Measurements from ENCODE around the gene CDH5. TPM values are rescaled to one million over a fixed set of nuclear protein-coding genes. Genes with fewer than 3 reads are reported as not detected.
A peak's percentile ranks its signal among the peaks of the same experiment; 100 is the strongest.

Gene CDH5
- total and polyA plus RNA-seq, 2 of the 4 experiments (the other 2 are of a cell fraction) = not detected

- TF ChIP-seq USF2 (IDR thresholded peaks at IDR 0.05; ENCODE audit: low read depth, low read length) = no peak
- no peak for TF ChIP-seq MAFK (IDR thresholded peaks at IDR 0.05; ENCODE audit: low read depth, low read length)
- TF ChIP-seq POLR2A (IDR thresholded peaks at IDR 0.05; ENCODE audit: low read depth, low read length) = no peak
- no peak for TF ChIP-seq MXI1 (IDR thresholded peaks at IDR 0.05; ENCODE audit: borderline replicate concordance, low read depth, low read length)
- TF ChIP-seq SMC3 (IDR thresholded peaks at IDR 0.05; ENCODE audit: low read depth, low read length) = no peak
These were observed 1.6 kb upstream of the CDH5 start (continued) for GRCh38 chr16:66364959-66365306.

DNA sequence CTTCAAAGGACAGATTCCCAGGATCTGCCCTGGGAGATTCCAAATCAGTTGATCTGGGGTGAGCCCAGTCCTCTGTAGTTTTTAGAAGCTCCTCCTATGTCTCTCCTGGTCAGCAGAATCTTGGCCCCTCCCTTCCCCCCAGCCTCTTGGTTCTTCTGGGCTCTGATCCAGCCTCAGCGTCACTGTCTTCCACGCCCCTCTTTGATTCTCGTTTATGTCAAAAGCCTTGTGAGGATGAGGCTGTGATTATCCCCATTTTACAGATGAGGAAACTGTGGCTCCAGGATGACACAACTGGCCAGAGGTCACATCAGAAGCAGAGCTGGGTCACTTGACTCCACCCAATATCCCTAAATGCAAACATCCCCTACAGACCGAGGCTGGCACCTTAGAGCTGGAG, 840 bp upstream of the CDH5 start:
- no peak for ATAC-seq (ENCODE audit: low read depth)

More for the DNA sequence above, 840 bp upstream of the CDH5 start:
- in situ Hi-C loops (cut with MboI; ENCODE audit: low sequenced_read_pairs) (no loop called here), intact Hi-C loops (cut with micrococcal nuclease) (no loop called here), dilution Hi-C loops (cut with HindIII; ENCODE audit: low sequenced_read_pairs, unreplicated experiment) (no loop called here)
- Histone ChIP-seq H3K79me1 (ENCODE audit: low read depth in 1 of 2, low read length in 2 of 2) (no peaks in the 10 kb centered on the region), H2BK15ac (ENCODE audit: low read depth, low read length) (no peak overlapping the region), H2BK120ac (ENCODE audit: low read depth, low read length) (no peak overlapping the region), H3K27me3 (ENCODE audit: control insufficient read depth, insufficient read depth, low read length) (peaks cover 57% of the 10 kb centered on the region), H2AK9ac (replicated peaks; ENCODE audit: low read depth, low read length, poor library complexity) (no peak overlapping the region), H3K4me1 (ENCODE audit: control insufficient read depth, insufficient read depth, low read length) (no peaks in the 10 kb centered on the region), H3K23ac (ENCODE audit: low read depth, low read length) (no peak overlapping the region), H3K14ac (replicated peaks; ENCODE audit: low read depth, low read length) (no peak overlapping the region), H2AFZ (replicated peaks; ENCODE audit: low read length, poor library complexity) (no peak overlapping the region), H2BK5ac (ENCODE audit: low read depth, low read length, poor library complexity, severe bottlenecking) (no peak overlapping the region), H4K5ac (ENCODE audit: low read depth, low read length) (no peak overlapping the region), H2BK20ac (ENCODE audit: low read depth, low read length) (no peak overlapping the region), H4K8ac (ENCODE audit: low read depth in 2 of 2, low read length in 2 of 2) (no peak overlapping the region), H3K9ac (ENCODE audit: low read depth, low read length) (no peak overlapping the region), H4K91ac (ENCODE audit: insufficient read depth, low read depth, low read length) (no peak overlapping the region), H3K56ac (ENCODE audit: extremely low read depth, insufficient read depth, low read length) (no peak overlapping the region), H3K9me1 (ENCODE audit: insufficient read depth, low read length) (no peaks in the 10 kb centered on the region), H3K4me3 (ENCODE audit: insufficient read depth, low read depth, low read length) (no peak overlapping the region), H3K27ac (ENCODE audit: insufficient read depth, low read length) (no peak overlapping the region), H2AK5ac (ENCODE audit: low read depth, low read length) (no peak overlapping the region), H4K20me1 (ENCODE audit: insufficient read depth, low read length) (no peaks in the 10 kb centered on the region), H3K36me3 (ENCODE audit: control insufficient read depth, insufficient read depth, low read length) (no peaks in the 10 kb centered on the region), H3K4me2 (ENCODE audit: low read depth, low read length) (no peak overlapping the region), H3K9me3 (ENCODE audit: control insufficient read depth, insufficient read depth, low read length) (no peaks in the 10 kb centered on the region), H3K4ac (ENCODE audit: low read depth, low read length) (no peak overlapping the region), H3K18ac (ENCODE audit: low read depth, low read length) (no peak overlapping the region)
- TF ChIP-seq FOS (IDR thresholded peaks at IDR 0.05; ENCODE audit: low read depth, low read length) (no peak), MXI1 (IDR thresholded peaks at IDR 0.05; ENCODE audit: borderline replicate concordance, low read depth, low read length) (no peak), RAD21 (IDR thresholded peaks at IDR 0.05; ENCODE audit: low read length) (no peak), CTCF (conservative IDR thresholded peaks at IDR 0.05; ENCODE audit: low read depth, low read length) (no peak), MAFK (IDR thresholded peaks at IDR 0.05; ENCODE audit: low read depth, low read length) (no peak), USF2 (IDR thresholded peaks at IDR 0.05; ENCODE audit: low read depth, low read length) (no peak), BHLHE40 (IDR thresholded peaks at IDR 0.05; ENCODE audit: low read depth, low read length) (no peak)
- POLR2A ChIA-PET (ENCODE audit: unreplicated experiment) = no interaction called here
- CTCF ChIA-PET = interaction anchor here (1.0 kb wide), 1 partner anchor 23 kb away, joined by 3 read pairs; no protein-coding TSS in a partner anchor
- peak; percentile 20 for DNase-seq
- no CpG with 5 or more reads among the region's 4 CpGs for WGBS, 2 experiments (ENCODE audit: extremely low coverage in 2 of 2, insufficient read length in 1 of 2)
- no TSS peak for BruUV-seq (replicated peaks)

Measured in IMR-90 (cell line).